HTERT RPE-1 (cell line): ENCODE results near the gene AFMID.
"Not testable (repeated sequence)": the region's sequence is repeated elsewhere in the genome, so short reads cannot be mapped to it uniquely, and the experiment has no call there.

ENCODE experiments used
- in situ Hi-C: fragments of 300-500 bp; cut with MboI; formaldehyde crosslinking; loops from 4 replicates; pipeline ENCODE4 v1.14.3; 2020; ENCODE audit warnings: low sequenced_read_pairs

AFMID gene

GRCh38 chr17:78186692-78187595, at the start of gene AFMID, which contains the start of gene TK1:
Gene AFMID, plus strand, starts transcription at chr17:78187362. Its CDS starts 9 bp downstream, at chr17:78187371.
Gene TK1, minus strand, starts transcription at chr17:78187052. Its CDS starts 58 bp downstream, at chr17:78186994.
- in situ Hi-C loops: no loop called here

GRCh38 chr17:78137392-78138203, 49.6 kb upstream of the AFMID start:
- in situ Hi-C loops: no loop called here

- in situ Hi-C loops: no loop called here
Measured at GRCh38 chr17:78138204-78139060, 48.7 kb upstream of the AFMID start.

- in situ Hi-C loops: not testable (repeated sequence)
Measured at GRCh38 chr17:78139861-78140168, 47.3 kb upstream of the AFMID start.

GRCh38 chr17:78140169-78141051, 46.8 kb upstream of the AFMID start:
- in situ Hi-C loops: no loop called here

GRCh38 chr17:78141437-78142118, 45.6 kb upstream of the AFMID start:
- in situ Hi-C loops: no loop called here

GRCh38 chr17:78142119-78142861, 44.9 kb upstream of the AFMID start:
- in situ Hi-C loops: no loop called here

GRCh38 chr17:78143214-78144146, 43.7 kb upstream of the AFMID start:
- in situ Hi-C loops: no loop called here

- in situ Hi-C loops: no loop called here
Measured at GRCh38 chr17:78144147-78144719, 42.9 kb upstream of the AFMID start.

- in situ Hi-C loops: no loop called here
Measured at GRCh38 chr17:78144736-78145641, 42.2 kb upstream of the AFMID start.

GRCh38 chr17:78146471-78146869, 40.7 kb upstream of the AFMID start:
- in situ Hi-C loops: no loop called here

- in situ Hi-C loops: no loop called here
Measured at GRCh38 chr17:78146881-78147280, 40.3 kb upstream of the AFMID start.

- in situ Hi-C loops: no loop called here
Measured at GRCh38 chr17:78147315-78147998, 39.7 kb upstream of the AFMID start.

GRCh38 chr17:78148286-78149016, 38.7 kb upstream of the AFMID start:
- in situ Hi-C loops: no loop called here

- in situ Hi-C loops: no loop called here
Measured at GRCh38 chr17:78151514-78152008, 35.6 kb upstream of the AFMID start.
